Amniotic epithelial cell (primary cell): ENCODE data around the gene NHLRC3.
"Not testable (repeated sequence)": the region's sequence is repeated elsewhere in the genome, so short reads cannot be mapped to it uniquely, and the experiment has no call there.

Source experiments
- DNase-seq: peaks from one replicate; pipeline ENCODE4 v3.0.0-alpha.2; 2010; ENCODE audit warnings: low read depth

Gene NHLRC3

GRCh38 chr13:39044536-39044935 is 6.3 kb downstream of the NHLRC3 start:
- no peak for DNase-seq

GRCh38 chr13:39047560-39047959 is 9.3 kb downstream of the NHLRC3 start:
- no peak for DNase-seq

GRCh38 chr13:39048806-39049205 is 10.6 kb downstream of the NHLRC3 start:
- no peak for DNase-seq

GRCh38 chr13:39049274-39049673 is 11.0 kb downstream of the NHLRC3 start:
- DNase-seq = no peak

- peak; percentile 45 for DNase-seq
Measured at GRCh38 chr13:39051157-39051556, 12.9 kb downstream of the NHLRC3 start.

GRCh38 chr13:39052944-39053343 is 14.7 kb downstream of the NHLRC3 start:
- no peak for DNase-seq

- no peak for DNase-seq
Measured at GRCh38 chr13:39054112-39054511, 15.9 kb downstream of the NHLRC3 start.

GRCh38 chr13:39056018-39056417 is 17.8 kb downstream of the NHLRC3 start:
- no peak for DNase-seq

- no peak for DNase-seq
Measured at GRCh38 chr13:39058040-39058439, 19.8 kb downstream of the NHLRC3 start.

GRCh38 chr13:39062004-39062403 is 23.7 kb downstream of the NHLRC3 start:
- no peak for DNase-seq

- DNase-seq = no peak
Measured at GRCh38 chr13:39072842-39073241, 34.6 kb downstream of the NHLRC3 start.

GRCh38 chr13:39073983-39074382 is 35.7 kb downstream of the NHLRC3 start:
- no peak for DNase-seq

- DNase-seq = not testable (repeated sequence)
Measured at GRCh38 chr13:39086251-39086945, 48.1 kb downstream of the NHLRC3 start.

- no peak for DNase-seq
Measured at GRCh38 chr13:39091586-39091985, 53.3 kb downstream of the NHLRC3 start.

GRCh38 chr13:39095500-39095899 is 57.2 kb downstream of the NHLRC3 start:
- DNase-seq = no peak

GRCh38 chr13:39099231-39099630 is 61.0 kb downstream of the NHLRC3 start:
- DNase-seq = no peak
